ENCODE data around the gene INSYN2B.

DNA sequence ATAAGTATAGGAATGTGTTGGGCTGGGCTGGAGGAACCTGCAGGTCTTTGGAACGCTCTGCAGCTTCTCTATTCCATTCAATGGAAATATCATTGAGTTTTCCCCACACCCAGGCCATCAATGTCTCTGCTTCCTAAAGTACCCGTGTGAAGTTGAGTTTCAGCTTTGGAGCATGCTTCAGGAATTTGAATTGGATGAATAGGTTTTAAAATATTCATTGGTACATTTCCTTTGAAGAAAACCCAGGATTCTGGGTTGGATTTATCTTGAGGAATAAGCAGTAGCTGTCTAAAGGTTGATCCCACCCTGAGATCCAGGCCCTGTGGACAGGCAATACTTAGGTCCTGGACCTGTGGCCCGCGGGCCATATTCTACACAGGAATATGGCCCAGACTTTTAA lies 37.3 kb downstream of the INSYN2B start:
- TF ChIP-seq JUN (IDR thresholded peaks at IDR 0.05; ENCODE audit: low read depth, low read length) (no peak), CTCF (IDR thresholded peaks at IDR 0.05; ENCODE audit: control extremely low read depth in 1 of 3, insufficient read depth in 1 of 3, low read depth in 1 of 3, low read length in 3 of 3) (no peak), JUND (IDR thresholded peaks at IDR 0.05; ENCODE audit: low read length) (no peak), POLR2A (IDR thresholded peaks at IDR 0.05; ENCODE audit: control extremely low read depth in 1 of 2, low read depth in 2 of 2, low read length in 2 of 2) (no peak), MAX (IDR thresholded peaks at IDR 0.05) (no peak)
